ENCODE results near the gene CCNY.

DNA sequence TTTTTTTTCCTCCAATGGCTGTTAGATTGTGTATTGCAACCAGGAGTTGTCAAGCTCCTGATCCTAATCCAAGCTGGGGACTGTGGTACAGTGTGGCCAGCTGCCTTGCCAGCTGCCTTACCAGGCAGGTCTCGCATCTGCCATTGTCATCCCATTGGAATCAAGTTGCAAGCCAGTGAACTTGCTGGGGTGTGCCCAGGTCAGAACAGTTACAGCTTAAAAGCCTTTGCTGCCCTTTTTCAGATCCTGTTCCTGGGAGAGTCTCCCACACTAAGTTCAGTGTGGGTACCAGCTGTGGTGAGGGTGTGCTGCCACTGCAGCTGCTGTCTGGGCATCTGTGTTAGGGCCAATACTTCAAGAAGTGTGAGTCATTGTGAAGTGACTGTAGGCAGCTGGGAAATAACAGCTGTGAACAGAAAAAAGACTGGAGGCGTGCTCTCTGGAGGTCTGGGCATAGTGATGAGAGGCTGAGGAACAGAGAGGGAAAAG is 72.8 kb downstream of the CCNY start:
- no peak for TF ChIP-seq EP300 (IDR thresholded peaks at IDR 0.05)
- TF ChIP-seq, protein P1, sequence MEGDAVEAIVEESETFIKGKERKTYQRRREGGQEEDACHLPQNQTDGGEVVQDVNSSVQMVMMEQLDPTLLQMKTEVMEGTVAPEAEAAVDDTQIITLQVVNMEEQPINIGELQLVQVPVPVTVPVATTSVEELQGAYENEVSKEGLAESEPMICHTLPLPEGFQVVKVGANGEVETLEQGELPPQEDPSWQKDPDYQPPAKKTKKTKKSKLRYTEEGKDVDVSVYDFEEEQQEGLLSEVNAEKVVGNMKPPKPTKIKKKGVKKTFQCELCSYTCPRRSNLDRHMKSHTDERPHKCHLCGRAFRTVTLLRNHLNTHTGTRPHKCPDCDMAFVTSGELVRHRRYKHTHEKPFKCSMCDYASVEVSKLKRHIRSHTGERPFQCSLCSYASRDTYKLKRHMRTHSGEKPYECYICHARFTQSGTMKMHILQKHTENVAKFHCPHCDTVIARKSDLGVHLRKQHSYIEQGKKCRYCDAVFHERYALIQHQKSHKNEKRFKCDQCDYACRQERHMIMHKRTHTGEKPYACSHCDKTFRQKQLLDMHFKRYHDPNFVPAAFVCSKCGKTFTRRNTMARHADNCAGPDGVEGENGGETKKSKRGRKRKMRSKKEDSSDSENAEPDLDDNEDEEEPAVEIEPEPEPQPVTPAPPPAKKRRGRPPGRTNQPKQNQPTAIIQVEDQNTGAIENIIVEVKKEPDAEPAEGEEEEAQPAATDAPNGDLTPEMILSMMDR (IDR thresholded peaks at IDR 0.05) = no peak
- TF ChIP-seq POLR2A (IDR thresholded peaks at IDR 0.05) = no peak
